Hepatic stellate cell (primary cell): ENCODE results near the gene FMC1.
A peak's percentile ranks its signal among the peaks of the same experiment; 100 is the strongest.
"Not testable (repeated sequence)": the region's sequence is repeated elsewhere in the genome, so short reads cannot be mapped to it uniquely, and the experiment has no call there.

Experiments used
- DNase-seq: peaks from one replicate; pipeline ENCODE4 v3.0.0; 2011; ENCODE audit warnings: low spot score

FMC1 gene

GRCh38 chr7:139341058-139341775 lies at the start of gene FMC1:
Gene FMC1 (plus strand): TSS chr7:139341337. CDS start chr7:139341385, 48 bp downstream.
- DNase-seq, result peak; percentile 89

GRCh38 chr7:139292821-139293220 lies 48.3 kb upstream of the FMC1 start:
- DNase-seq, result no peak

DNA sequence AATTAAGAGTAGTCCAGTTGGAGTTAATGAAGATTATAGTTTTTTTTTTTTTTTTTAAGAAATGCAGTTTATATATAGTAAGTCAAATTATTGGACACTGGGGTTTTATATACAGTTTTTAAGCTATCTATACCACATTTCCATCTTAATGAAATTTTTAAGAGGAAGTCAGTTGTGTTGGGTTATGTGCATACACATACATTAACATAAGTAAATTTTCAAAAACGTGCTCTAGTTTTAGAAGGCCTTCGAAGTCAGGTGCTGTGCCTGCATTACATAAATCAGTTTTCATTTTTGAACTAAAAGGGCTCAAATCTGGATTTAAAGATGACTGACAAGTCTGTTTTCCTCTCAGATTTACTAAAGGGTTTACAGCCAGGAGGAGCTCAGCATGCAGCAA lies 47.6 kb upstream of the FMC1 start:
- DNase-seq, result no peak

DNA sequence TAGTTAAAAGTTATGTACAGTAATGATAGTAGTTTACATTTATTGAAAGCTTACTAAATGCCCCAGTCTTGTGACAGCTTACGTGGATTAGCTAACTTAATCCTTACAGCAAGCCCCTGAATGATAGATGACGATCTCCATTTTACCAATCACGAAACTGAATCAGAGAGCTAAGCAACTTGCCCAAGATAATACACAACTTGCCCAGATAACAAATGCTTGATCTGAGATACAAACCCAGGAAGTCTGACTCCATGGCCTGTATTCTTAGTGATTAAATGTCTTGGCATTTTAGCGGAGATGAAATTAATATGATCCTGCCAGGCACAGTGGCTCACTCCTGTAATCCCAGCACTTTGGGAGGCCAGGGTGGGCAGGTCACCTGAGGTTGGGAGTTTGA lies 46.9 kb upstream of the FMC1 start:
- DNase-seq, result no peak

- no peak for DNase-seq
Measured at GRCh38 chr7:139294951-139295575, 46.1 kb upstream of the FMC1 start.

- DNase-seq, result no peak
Measured at GRCh38 chr7:139297795-139298194, 43.3 kb upstream of the FMC1 start.

DNA sequence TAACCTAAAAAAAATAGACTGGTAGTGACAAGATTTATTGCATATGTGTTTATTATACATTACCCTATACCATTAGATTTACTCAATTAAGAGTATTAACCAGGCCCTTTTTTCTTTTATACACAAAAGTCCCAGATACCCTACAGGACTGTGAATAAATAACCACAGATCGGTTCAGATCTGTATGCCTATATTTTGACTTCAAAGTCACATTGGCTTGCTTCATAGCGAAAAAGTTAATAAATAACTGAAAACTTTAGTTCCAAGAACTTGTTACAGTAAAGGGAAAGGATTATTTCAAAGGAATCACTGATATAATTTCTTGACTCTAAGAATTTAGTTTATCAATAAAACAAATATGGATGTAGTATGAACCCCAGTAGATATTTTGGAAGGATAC lies 41.8 kb upstream of the FMC1 start:
- no peak for DNase-seq

DNA sequence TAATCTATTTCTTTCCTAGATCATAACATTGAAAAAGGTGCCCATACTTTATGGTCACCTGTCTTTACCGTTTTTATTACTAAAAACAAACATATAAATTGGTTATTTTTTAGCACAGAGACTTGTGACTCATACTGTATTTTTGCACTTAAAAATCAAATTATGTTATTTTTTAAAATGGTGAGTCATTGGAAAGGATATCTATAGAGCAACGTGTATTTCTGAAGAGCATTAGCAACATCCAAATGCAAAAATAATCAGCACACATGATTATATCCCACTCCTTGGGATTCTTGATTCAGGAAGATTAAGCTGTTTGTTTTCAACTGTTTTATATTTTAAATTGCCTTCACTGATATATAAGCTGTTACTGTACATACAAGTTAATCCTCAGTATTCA lies 40.7 kb upstream of the FMC1 start:
- peak; percentile 11 for DNase-seq

GRCh38 chr7:139304517-139304916 lies 36.6 kb upstream of the FMC1 start:
- no peak for DNase-seq

DNA sequence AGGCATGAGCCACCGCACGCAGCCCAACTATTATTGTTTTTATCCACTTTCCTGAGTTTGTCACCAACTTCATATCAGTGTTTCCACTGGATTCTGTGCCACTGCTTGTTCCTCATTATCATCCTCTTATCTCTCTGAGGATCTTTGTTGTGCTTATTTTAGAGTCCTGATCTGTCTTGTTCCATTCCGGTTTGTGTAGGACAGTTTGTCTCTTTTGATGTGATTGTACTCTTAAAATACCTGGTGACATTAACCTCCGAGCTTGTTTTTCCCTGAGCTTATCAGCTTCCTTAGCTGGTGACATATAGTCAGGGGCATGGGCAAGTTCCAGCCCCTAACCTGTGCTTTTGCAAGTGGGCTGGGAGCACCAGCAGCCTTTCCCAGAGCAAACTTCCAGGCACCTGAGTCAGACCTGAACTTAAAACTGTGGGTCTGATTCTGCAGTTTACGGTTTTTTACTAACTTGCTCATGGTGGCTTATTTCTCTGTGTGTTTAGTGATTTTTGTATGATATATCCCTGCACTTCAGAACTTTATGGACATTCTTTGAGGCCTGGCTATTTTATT lies 23.1 kb upstream of the FMC1 start:
- no peak for DNase-seq

- no peak for DNase-seq
Measured at GRCh38 chr7:139321071-139321745, 19.9 kb upstream of the FMC1 start.

DNA sequence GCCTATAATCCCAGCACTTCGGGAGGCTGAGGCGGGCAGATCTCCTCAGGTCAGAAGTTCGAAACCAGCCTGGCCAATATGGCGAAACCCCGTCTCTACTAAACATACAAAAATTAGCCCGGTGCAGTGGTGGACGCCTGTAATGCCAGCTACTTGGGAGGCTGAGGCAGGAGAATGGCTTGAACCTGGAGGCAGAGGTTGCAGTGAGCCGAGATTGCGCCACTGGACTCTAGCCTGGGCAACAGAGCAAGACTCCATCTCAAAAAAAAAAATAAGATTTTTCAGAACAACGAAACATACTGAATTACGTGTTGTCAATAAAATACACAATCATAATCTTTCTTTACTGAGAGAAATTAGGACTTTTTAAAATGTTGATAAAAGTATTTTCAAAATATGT lies 16.4 kb upstream of the FMC1 start:
- DNase-seq, result not testable (repeated sequence)

- peak; percentile 71 for DNase-seq
Measured at GRCh38 chr7:139328375-139328774, 12.8 kb upstream of the FMC1 start.

- no peak for DNase-seq
Measured at GRCh38 chr7:139329119-139329518, 12.0 kb upstream of the FMC1 start.

GRCh38 chr7:139330333-139331030 lies 10.7 kb upstream of the FMC1 start:
- no peak for DNase-seq

DNA sequence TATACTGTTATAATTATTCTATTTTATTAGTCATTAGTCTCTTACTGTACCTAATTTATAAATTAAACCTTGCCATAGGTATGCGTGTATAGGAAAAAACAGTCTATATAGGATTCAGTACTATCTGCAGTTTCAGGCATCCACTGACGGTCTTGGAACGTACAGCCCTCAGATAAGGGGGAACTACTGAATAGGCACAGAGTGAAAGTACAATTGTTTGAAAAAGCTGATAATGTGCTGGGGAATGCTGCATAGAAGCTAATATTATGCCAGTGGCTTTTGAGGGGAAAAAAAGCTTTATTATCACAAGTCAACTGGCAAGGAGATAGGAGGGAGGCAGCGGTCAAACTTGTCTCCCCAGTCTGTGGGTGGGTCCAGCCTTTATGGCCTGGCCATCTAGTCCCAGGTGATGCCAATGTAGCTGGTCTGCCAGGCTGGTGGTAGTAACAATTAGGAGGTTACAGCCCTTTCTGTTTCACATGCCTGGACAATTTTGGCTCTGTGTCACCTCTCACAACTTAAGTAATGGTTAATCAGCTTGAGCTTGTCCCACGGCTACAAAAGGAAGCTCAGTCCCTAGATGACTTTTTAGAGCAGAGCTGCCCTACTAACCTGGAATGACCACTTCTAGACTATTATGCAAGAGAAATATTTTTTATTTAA lies 8.3 kb upstream of the FMC1 start:
- DNase-seq, result no peak

DNA sequence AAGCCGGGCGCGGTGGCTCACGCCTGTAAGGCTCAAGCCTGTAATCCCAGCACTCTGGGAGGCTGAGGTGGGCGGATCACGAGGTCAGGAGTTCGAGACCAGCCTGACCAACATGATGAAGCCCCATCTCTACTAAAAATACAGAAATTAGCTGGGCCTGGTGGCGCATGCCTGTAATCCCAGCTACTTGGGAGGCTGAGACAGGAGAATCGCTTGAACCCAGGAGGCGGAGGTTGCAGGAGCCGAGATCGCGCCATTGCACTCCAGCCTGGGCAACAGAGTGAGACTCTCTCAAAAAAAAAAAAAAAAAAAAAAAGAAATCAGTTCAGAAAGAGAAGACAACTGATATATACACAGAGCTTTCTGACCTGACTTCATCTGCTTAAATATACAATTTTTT lies 7.7 kb upstream of the FMC1 start:
- DNase-seq, result not testable (repeated sequence)

- DNase-seq, result no peak
Measured at GRCh38 chr7:139334399-139335150, 6.6 kb upstream of the FMC1 start.

DNA sequence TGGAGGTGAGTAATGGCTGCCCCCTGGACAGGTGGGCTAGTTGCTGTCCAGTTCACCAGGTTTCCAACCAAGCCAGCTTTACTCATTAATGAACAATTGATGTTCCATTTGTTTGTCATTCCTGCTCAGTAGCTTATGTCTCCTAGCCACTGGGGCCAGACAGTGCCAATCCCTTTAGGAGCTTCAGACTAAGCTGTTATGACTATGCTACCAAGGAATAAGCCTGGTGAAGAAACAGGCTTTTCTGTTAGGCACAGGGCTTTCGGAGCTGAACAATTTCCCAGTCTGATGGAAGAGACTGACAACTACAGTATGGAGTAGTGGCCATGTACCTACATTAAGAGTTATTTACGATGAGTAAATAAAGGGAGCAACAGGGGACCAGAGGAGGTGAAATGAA lies 2.1 kb upstream of the FMC1 start:
- no peak for DNase-seq

GRCh38 chr7:139339698-139340036 lies 1.5 kb upstream of the FMC1 start:
- no peak for DNase-seq
